ENCODE data around the gene PHF21A.

PHF21A gene

DNA sequence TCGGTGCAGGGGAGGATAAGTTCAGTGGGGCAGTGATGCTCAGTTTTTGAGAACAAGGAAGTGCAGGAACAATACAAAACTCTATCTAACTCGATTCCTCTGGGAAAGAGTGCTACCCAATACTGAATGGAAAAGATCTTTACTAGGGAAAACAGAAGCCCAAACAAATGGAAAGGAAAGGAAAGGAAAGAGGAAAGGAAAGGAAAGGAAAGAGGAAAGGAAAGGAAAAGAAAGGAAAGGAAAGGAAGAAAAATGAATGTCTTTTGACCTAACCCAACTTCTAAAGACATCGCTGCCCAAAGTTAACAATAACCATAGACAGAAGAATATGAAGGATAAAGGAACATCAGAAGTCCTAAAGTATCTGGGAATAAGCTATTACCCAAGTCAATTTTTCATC lies 41.6 kb downstream of the PHF21A start:
- Histone ChIP-seq H3K9me3 (ENCODE audit: low read length) (no peaks in the 10 kb centered on the region), H3K4me2 (ENCODE audit: low read length) (no peak overlapping the region), H2AFZ (ENCODE audit: low read length) (no peak overlapping the region), H3K27me3 (ENCODE audit: insufficient read depth, low read length) (no peaks in the 10 kb centered on the region), H3K4me1 (ENCODE audit: insufficient read depth, low read length, severe bottlenecking) (no peaks in the 10 kb centered on the region), H3K36me3 (ENCODE audit: insufficient read depth, low read length) (peaks cover 20% of the 10 kb centered on the region; the same call in 1 of the 2 replicates), H3F3A (ENCODE audit: insufficient read depth, low read length) (no peaks in the 10 kb centered on the region), H3K4me3 (ENCODE audit: low read depth, low read length, poor library complexity, severe bottlenecking) (no peak overlapping the region), H4K20me1 (ENCODE audit: insufficient read depth, low read length) (no peaks in the 10 kb centered on the region), H3K27ac (ENCODE audit: low read depth, low read length, poor library complexity, severe bottlenecking) (no peak overlapping the region), H3K79me2 (ENCODE audit: insufficient read depth, low read length) (no peaks in the 10 kb centered on the region), H3K9ac (ENCODE audit: low read length) (no peak overlapping the region), H3K9me2 (ENCODE audit: low read depth, low read length) (no peaks in the 10 kb centered on the region)
- TF ChIP-seq EZH2 (IDR thresholded peaks at IDR 0.05; ENCODE audit: borderline replicate concordance, low read length) (no peak), CTCF (IDR thresholded peaks at IDR 0.05; ENCODE audit: low read length) (no peak)

- no peaks in the 10 kb centered on the region for H3K27me3 ChIP-seq (ENCODE audit: insufficient read depth, low read length)
- H4K20me1 ChIP-seq (ENCODE audit: insufficient read depth, low read length) = no peaks in the 10 kb centered on the region
- no peaks in the 10 kb centered on the region for H3K9me3 ChIP-seq (ENCODE audit: low read length)
- no peak overlapping the region for H3K4me3 ChIP-seq (ENCODE audit: low read depth, low read length, poor library complexity, severe bottlenecking)
- H3K4me2 ChIP-seq (ENCODE audit: low read length) = no peak overlapping the region
- H3K9me2 ChIP-seq (ENCODE audit: low read depth, low read length) = no peaks in the 10 kb centered on the region
- H3K27ac ChIP-seq (ENCODE audit: low read depth, low read length, poor library complexity, severe bottlenecking) = no peak overlapping the region
- no peaks in the 10 kb centered on the region for H3F3A ChIP-seq (ENCODE audit: insufficient read depth, low read length)
- no peak overlapping the region for H2AFZ ChIP-seq (ENCODE audit: low read length)
- TF ChIP-seq EZH2 (IDR thresholded peaks at IDR 0.05; ENCODE audit: borderline replicate concordance, low read length) (no peak), CTCF (IDR thresholded peaks at IDR 0.05; ENCODE audit: low read length) (peak; percentile 20; the same call in 1 of the 2 replicates)
- no peaks in the 10 kb centered on the region for H3K79me2 ChIP-seq (ENCODE audit: insufficient read depth, low read length)
- no peak overlapping the region for H3K9ac ChIP-seq (ENCODE audit: low read length)
- no peaks in the 10 kb centered on the region for H3K4me1 ChIP-seq (ENCODE audit: insufficient read depth, low read length, severe bottlenecking)
- peaks cover 17% of the 10 kb centered on the region; the same call in 1 of the 2 replicates for H3K36me3 ChIP-seq (ENCODE audit: insufficient read depth, low read length)
These were observed 45.3 kb downstream of the PHF21A start for GRCh38 chr11:46075928-46076327.

GRCh38 chr11:46075168-46075567 lies 46.1 kb downstream of the PHF21A start:
- Histone ChIP-seq H4K20me1 (ENCODE audit: insufficient read depth, low read length) (no peaks in the 10 kb centered on the region), H3K4me2 (ENCODE audit: low read length) (no peak overlapping the region), H3K27me3 (ENCODE audit: insufficient read depth, low read length) (no peaks in the 10 kb centered on the region), H3F3A (ENCODE audit: insufficient read depth, low read length) (no peaks in the 10 kb centered on the region), H3K36me3 (ENCODE audit: insufficient read depth, low read length) (peaks cover 17% of the 10 kb centered on the region; the same call in 1 of the 2 replicates), H3K9me3 (ENCODE audit: low read length) (no peaks in the 10 kb centered on the region), H3K9me2 (ENCODE audit: low read depth, low read length) (no peaks in the 10 kb centered on the region), H3K4me3 (ENCODE audit: low read depth, low read length, poor library complexity, severe bottlenecking) (no peak overlapping the region), H3K79me2 (ENCODE audit: insufficient read depth, low read length) (no peaks in the 10 kb centered on the region), H3K27ac (ENCODE audit: low read depth, low read length, poor library complexity, severe bottlenecking) (no peak overlapping the region), H3K4me1 (ENCODE audit: insufficient read depth, low read length, severe bottlenecking) (no peaks in the 10 kb centered on the region), H2AFZ (ENCODE audit: low read length) (no peak overlapping the region), H3K9ac (ENCODE audit: low read length) (no peak overlapping the region)
- TF ChIP-seq EZH2 (IDR thresholded peaks at IDR 0.05; ENCODE audit: borderline replicate concordance, low read length) (no peak), CTCF (IDR thresholded peaks at IDR 0.05; ENCODE audit: low read length) (no peak)

Data from OCI-LY1 (cell line).